GM06990 (cell line): ENCODE data around the gene PSD4.

Experiments
- DNase-seq: peaks from one replicate; pipeline ENCODE4 v3.0.0-alpha.2; 2011; ENCODE audit not compliant: insufficient read length; ENCODE audit errors: extremely low read depth
- H3K27me3 ChIP-seq: replicated peaks from 2 replicates; pipeline ENCODE4 v1.6.0; 2011; ENCODE audit warnings: low read length; ENCODE audit not compliant: control insufficient read depth, insufficient read depth
- H3K36me3 ChIP-seq: 2 replicates; pipeline ENCODE4 v1.5.1; 2011; ENCODE audit warnings: low read length; ENCODE audit not compliant: control insufficient read depth, insufficient read depth
- H3K4me3 ChIP-seq: replicated peaks from 2 replicates; pipeline ENCODE4 v1.5.1; 2011; ENCODE audit warnings: low read depth, mild to moderate bottlenecking, control low read depth, low read length
- CTCF ChIP-seq: IDR thresholded peaks from 2 replicates; pipeline ENCODE4 v1.5.1; 2011; ENCODE audit warnings: low read length, control low read depth, mild to moderate bottlenecking, inconsistent platforms; ENCODE audit not compliant: insufficient read depth, poor library complexity, severe bottlenecking

PSD4 gene

GRCh38 chr2:113169002-113169530, 4.7 kb upstream of the PSD4 start:
- Histone ChIP-seq H3K27me3 (no peaks in the 10 kb centered on the region), H3K4me3 (no peak overlapping the region), H3K36me3 (no peaks in the 10 kb centered on the region)
- no peak for DNase-seq
- no peak for TF ChIP-seq CTCF

GRCh38 chr2:113169586-113169985, 4.2 kb upstream of the PSD4 start:
- TF ChIP-seq CTCF = no peak
- no peaks in the 10 kb centered on the region for H3K36me3 ChIP-seq
- H3K27me3 ChIP-seq = no peaks in the 10 kb centered on the region
- no peak overlapping the region for H3K4me3 ChIP-seq
- no peak for DNase-seq

GRCh38 chr2:113171334-113172075, 2.3 kb upstream of the PSD4 start:
- Histone ChIP-seq H3K27me3 (no peaks in the 10 kb centered on the region), H3K4me3 (no peak overlapping the region), H3K36me3 (no peaks in the 10 kb centered on the region)
- no peak for DNase-seq
- TF ChIP-seq CTCF = no peak

DNA sequence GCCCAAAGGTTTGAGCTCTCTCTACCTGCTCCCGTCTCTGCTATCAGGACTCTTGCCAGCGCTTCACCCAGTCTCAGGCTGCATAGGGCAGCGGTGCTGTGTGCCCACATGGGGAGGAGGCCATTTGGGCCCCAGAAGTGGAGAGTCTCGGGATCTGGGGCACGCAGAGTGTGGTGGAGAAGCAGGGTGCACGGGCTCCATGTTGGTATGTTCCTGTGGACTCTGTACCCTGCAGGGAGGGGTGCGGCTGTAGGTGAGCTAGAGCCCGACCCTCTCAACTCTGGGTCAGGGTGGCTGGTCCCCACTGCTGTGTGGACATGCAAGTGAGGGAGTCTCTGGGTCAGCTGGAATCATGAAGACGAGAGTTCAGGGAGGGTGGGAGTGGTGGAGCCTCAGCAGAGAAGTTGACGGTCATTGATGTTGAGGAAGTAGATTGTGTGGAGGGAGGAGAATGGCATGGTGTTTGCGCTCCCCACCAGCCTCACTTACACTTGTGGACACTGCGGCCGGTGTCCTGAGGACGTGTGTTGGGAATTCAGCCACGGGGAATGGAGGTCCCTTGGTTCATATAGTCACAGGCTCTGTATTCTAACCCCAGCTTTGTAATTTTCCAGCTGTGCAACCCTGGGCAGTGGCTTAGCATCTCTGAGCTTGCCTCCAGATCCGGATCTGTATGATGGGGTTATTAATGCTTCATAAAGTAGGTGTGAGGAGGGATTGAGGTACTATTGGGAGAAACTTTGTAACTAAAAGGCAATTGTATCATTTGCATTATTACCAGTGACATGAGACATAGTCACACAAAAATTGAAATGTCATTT, 840 bp upstream of the PSD4 start:
- DNase-seq = no peak
- H3K27me3 ChIP-seq = no peaks in the 10 kb centered on the region
- no peaks in the 10 kb centered on the region; the same call in none of the 2 replicates for H3K36me3 ChIP-seq
- no peak for TF ChIP-seq CTCF
- no peak overlapping the region; the same call in 1 of the 2 replicates for H3K4me3 ChIP-seq

- DNase-seq = no peak
- H3K4me3 ChIP-seq = peak overlapping the region; percentile 81
Observed at GRCh38 chr2:113174376-113174750, 592 bp downstream of the PSD4 start.

More at GRCh38 chr2:113174376-113174750, 592 bp downstream of the PSD4 start:
- Histone ChIP-seq H3K27me3 (no peaks in the 10 kb centered on the region), H3K36me3 (peaks cover 3% of the 10 kb centered on the region)
- peak; percentile 50 for TF ChIP-seq CTCF
